ENCODE data around the gene TRIML1.

Gene TRIML1

GRCh38 chr4:188194421-188194820 is 55.2 kb downstream of the TRIML1 start:
- no peak for TF ChIP-seq CTCF (IDR thresholded peaks at IDR 0.05; ENCODE audit: low read depth, low read length)
- no peak overlapping the region for H3K4me3 ChIP-seq (ENCODE audit: low read depth, low read length)

- no peak overlapping the region for H3K4me3 ChIP-seq (ENCODE audit: low read depth, low read length)
- no peak for TF ChIP-seq CTCF (IDR thresholded peaks at IDR 0.05; ENCODE audit: low read depth, low read length)
Measured at GRCh38 chr4:188195389-188195985, 56.2 kb downstream of the TRIML1 start.

DNA sequence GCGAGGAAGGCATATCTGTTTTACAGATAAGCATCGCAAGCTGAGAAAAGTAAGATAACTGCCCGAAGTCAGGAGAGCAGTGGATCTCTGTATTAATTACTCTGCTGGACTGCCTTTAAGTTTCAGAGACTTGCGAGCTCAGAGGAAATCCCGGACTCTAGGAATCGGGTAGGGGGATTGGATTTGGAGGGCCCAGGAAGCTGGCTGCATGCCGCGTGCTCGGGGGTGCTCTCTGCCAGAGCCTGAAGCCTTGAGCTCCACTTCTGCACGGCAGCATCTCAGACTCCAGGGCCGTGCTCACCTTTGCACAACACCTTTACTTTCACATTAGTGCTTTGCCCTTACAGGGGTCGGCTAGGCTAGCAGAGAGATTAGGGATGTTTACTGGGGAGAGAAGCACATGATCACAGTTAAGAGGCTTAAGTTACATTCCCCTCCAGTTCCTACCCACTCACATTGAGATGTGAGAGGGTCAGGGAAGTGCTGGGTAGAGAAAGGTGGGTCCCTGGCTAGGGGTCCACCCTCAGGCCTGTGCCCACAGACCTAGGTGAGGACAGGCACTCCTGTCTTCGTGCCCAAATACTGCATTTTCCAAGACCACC is 57.0 kb downstream of the TRIML1 start:
- TF ChIP-seq CTCF (IDR thresholded peaks at IDR 0.05; ENCODE audit: low read depth, low read length) = no peak

More for the DNA sequence above, 57.0 kb downstream of the TRIML1 start:
- no peak overlapping the region for H3K4me3 ChIP-seq (ENCODE audit: low read depth, low read length)

Data from WI38 (cell line).